ENCODE measurements around the gene PSMD4. TPM values are rescaled to one million over a fixed set of nuclear protein-coding genes. Genes with fewer than 3 reads are reported as not detected.
A peak's percentile ranks its signal among the peaks of the same experiment; 100 is the strongest.

The PSMD4 gene
- polyA plus RNA-seq, 3 donors = 232 to 266 (median 252) TPM

- Histone ChIP-seq H3K27ac (ENCODE audit: low read depth in 1 of 2, low read length in 2 of 2) (peak overlapping the region in 1 of 2 donors; percentile 46), H3K36me3 (replicated peaks in 1 of 2; ENCODE audit: control insufficient read depth in 1 of 2, insufficient read depth in 2 of 2, low read length in 2 of 2) (peaks cover 63 to 80% of the 10 kb centered on the region in 2 donors), H4K20me1 (ENCODE audit: insufficient read depth, low read length) (peaks cover 35% of the 10 kb centered on the region), H3K79me2 (ENCODE audit: insufficient read depth, low read length) (peaks cover 12% of the 10 kb centered on the region), H3K4me2 (replicated peaks; ENCODE audit: extremely low read depth, low read length, poor library complexity, severe bottlenecking) (no peak overlapping the region), H3K9ac (ENCODE audit: insufficient read depth, low read length, poor library complexity, severe bottlenecking) (no peak overlapping the region), H3K4me1 (ENCODE audit: control insufficient read depth in 1 of 2, insufficient read depth in 2 of 2, low read length in 2 of 2) (peaks cover 0 to 5% of the 10 kb centered on the region in 2 donors), H3K27me3 (ENCODE audit: control insufficient read depth in 2 of 2, insufficient read depth in 2 of 2, low read length in 2 of 2) (no peaks in the 10 kb centered on the region), H3K9me3 (replicated peaks in 1 of 2; ENCODE audit: control insufficient read depth in 1 of 2, insufficient read depth in 1 of 2, low read length in 2 of 2) (no peaks in the 10 kb centered on the region), H2AFZ (ENCODE audit: insufficient read depth, low read depth, low read length, poor library complexity, severe bottlenecking) (no peak overlapping the region), H3K4me3 (replicated peaks in 1 of 3; ENCODE audit: low read depth in 2 of 3, low read length in 3 of 3) (no peak overlapping the region)
- no peak for DNase-seq
- Mint-ChIP-seq H3K4me1 (peaks cover 8% of the 10 kb centered on the region), H3K36me3 (peaks cover 67 to 87% of the 10 kb centered on the region in 2 donors), H3K4me3 (no peak overlapping the region), H3K27me3 (ENCODE audit: low read depth in 3 of 3) (no peaks in the 10 kb centered on the region), H3K9me3 (no peaks in the 10 kb centered on the region), H3K27ac (peak overlapping the region in 2 of 7 donors; percentile 15 to 36)
- WGBS (ENCODE audit: insufficient coverage) = 86% methylated on average over 5 of the region's 8 CpGs
- no peak for TF ChIP-seq CTCF (IDR thresholded peaks at IDR 0.05)
- intact Hi-C loops (cut with micrococcal nuclease) = no loop called here
Measured at GRCh38 chr1:151266821-151267220, 12.3 kb downstream of the PSMD4 start.

DNA sequence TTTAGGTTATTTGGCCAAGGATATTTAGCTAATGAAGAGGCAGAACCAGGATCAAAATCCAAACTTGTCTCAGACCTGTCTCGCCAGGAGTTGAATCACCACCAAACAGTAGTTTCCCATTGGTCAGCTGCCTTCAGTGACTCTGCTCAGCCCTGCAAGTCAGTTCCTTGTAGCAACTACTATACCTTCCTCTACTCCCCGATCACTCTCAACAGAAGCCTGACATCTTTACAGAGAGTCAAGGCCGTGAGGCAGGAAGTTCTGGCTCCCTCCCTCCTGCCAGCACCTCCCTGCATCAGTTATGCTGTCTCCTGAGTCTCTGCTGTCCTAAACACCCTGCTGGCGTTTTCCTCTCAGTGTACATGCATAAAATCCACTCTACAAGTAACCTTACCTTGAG lies 13.2 kb downstream of the PSMD4 start:
- no peak overlapping the region for H2AFZ ChIP-seq (ENCODE audit: insufficient read depth, low read depth, low read length, poor library complexity, severe bottlenecking)
- no peak for DNase-seq
- H4K20me1 ChIP-seq (ENCODE audit: insufficient read depth, low read length) = peaks cover 25% of the 10 kb centered on the region
- H3K36me3 ChIP-seq (replicated peaks in 1 of 2; ENCODE audit: control insufficient read depth in 1 of 2, insufficient read depth in 2 of 2, low read length in 2 of 2) = peaks cover 58 to 71% of the 10 kb centered on the region in 2 donors
- Mint-ChIP-seq H3K36me3 (peaks cover 64 to 84% of the 10 kb centered on the region in 2 donors), H3K4me1 (peaks cover 8% of the 10 kb centered on the region), H3K27me3 (ENCODE audit: low read depth in 3 of 3) (no peaks in the 10 kb centered on the region), H3K9me3 (no peaks in the 10 kb centered on the region), H3K27ac (peak overlapping the region in 3 of 7 donors; percentile 39 to 75 (median 65)), H3K4me3 (no peak overlapping the region)
- no peak overlapping the region for H3K4me3 ChIP-seq (replicated peaks in 1 of 3; ENCODE audit: low read depth in 2 of 3, low read length in 3 of 3)
- H3K9me3 ChIP-seq (replicated peaks in 1 of 2; ENCODE audit: control insufficient read depth in 1 of 2, insufficient read depth in 1 of 2, low read length in 2 of 2) = no peaks in the 10 kb centered on the region
- 48% methylated on average over 3 of the region's 4 CpGs for WGBS (ENCODE audit: insufficient coverage)
- H3K27me3 ChIP-seq (ENCODE audit: control insufficient read depth in 2 of 2, insufficient read depth in 2 of 2, low read length in 2 of 2) = no peaks in the 10 kb centered on the region
- TF ChIP-seq CTCF (IDR thresholded peaks at IDR 0.05) = no peak
- no peak overlapping the region for H3K4me2 ChIP-seq (replicated peaks; ENCODE audit: extremely low read depth, low read length, poor library complexity, severe bottlenecking)
- peaks cover 0 to 5% of the 10 kb centered on the region in 2 donors for H3K4me1 ChIP-seq (ENCODE audit: control insufficient read depth in 1 of 2, insufficient read depth in 2 of 2, low read length in 2 of 2)
- H3K9ac ChIP-seq (ENCODE audit: insufficient read depth, low read length, poor library complexity, severe bottlenecking) = no peak overlapping the region
- H3K79me2 ChIP-seq (ENCODE audit: insufficient read depth, low read length) = peaks cover 3% of the 10 kb centered on the region
- intact Hi-C loops (cut with micrococcal nuclease) = no loop called here
- H3K27ac ChIP-seq (ENCODE audit: low read depth in 1 of 2, low read length in 2 of 2) = peak overlapping the region in 1 of 2 donors; percentile 48
